GM12801 (cell line): ENCODE data around the gene OSGIN1.

Experiments
- CTCF ChIP-seq: IDR thresholded peaks from one replicate; pipeline ENCODE4 v1.5.1; 2011; ENCODE audit warnings: control low read depth; ENCODE audit not compliant: insufficient read length; ENCODE audit errors: extremely low read depth

OSGIN1 gene

GRCh38 chr16:83977056-83977815 is 24.2 kb downstream of the OSGIN1 start:
- no peak for TF ChIP-seq CTCF

- TF ChIP-seq CTCF = no peak
These were observed 25.4 kb downstream of the OSGIN1 start for GRCh38 chr16:83978401-83978904.

- no peak for TF ChIP-seq CTCF
These were observed 26.4 kb downstream of the OSGIN1 start for GRCh38 chr16:83979441-83979840.

- no peak for TF ChIP-seq CTCF
These were observed 27.8 kb downstream of the OSGIN1 start for GRCh38 chr16:83980794-83981193.

GRCh38 chr16:83981799-83982198 is 28.8 kb downstream of the OSGIN1 start:
- TF ChIP-seq CTCF = no peak

GRCh38 chr16:83983491-83983890 is 30.5 kb downstream of the OSGIN1 start:
- no peak for TF ChIP-seq CTCF

- TF ChIP-seq CTCF = no peak
These were observed 36.3 kb downstream of the OSGIN1 start for GRCh38 chr16:83989300-83989699.
